GM12878 (cell line): Measurements from ENCODE around the gene NR0B1.

Source experiments
- BHLHE40 ChIP-seq, 2 experiments: fragments of 450-650 bp in 1 of 2; IDR thresholded peaks; 2 replicates each; pipeline ENCODE4 v1.6.1; 2011 to 2017; ENCODE audit warnings: low read depth in 2 of 2, borderline replicate concordance in 1 of 2, improper control_type of control experiment in 1 of 2, low read length in 1 of 2, mild to moderate bottlenecking in 1 of 2
- EP300 ChIP-seq, 2 experiments: fragments of 150-350 bp in 1 of 2; IDR thresholded peaks; 2 replicates each; pipeline ENCODE4 v1.6.1; 2011 to 2012; ENCODE audit warnings: low read depth in 2 of 2, low read length in 2 of 2, borderline replicate concordance in 1 of 2, improper control_type of control experiment in 1 of 2, inconsistent platforms in 1 of 2; ENCODE audit not compliant: control insufficient read depth in 1 of 2
- GABPA ChIP-seq: IDR thresholded peaks from 2 replicates; pipeline ENCODE4 v1.6.1; 2014; ENCODE audit warnings: antibody characterized with exemption, low read depth, mild to moderate bottlenecking, inconsistent platforms
- NRF1 ChIP-seq: conservative IDR thresholded peaks from 2 replicates; pipeline ENCODE4 v1.6.1; 2011; ENCODE audit warnings: mild to moderate bottlenecking, low read depth, low read length, improper control_type of control experiment
- POLR2AphosphoS5 ChIP-seq: IDR thresholded peaks from 2 replicates; pipeline ENCODE4 v1.6.1; 2011; ENCODE audit warnings: mild to moderate bottlenecking, low read length, inconsistent platforms
- RAD21 ChIP-seq: IDR thresholded peaks from 2 replicates; pipeline ENCODE4 v1.6.1; 2011; ENCODE audit warnings: mild to moderate bottlenecking, low read depth, low read length, moderate library complexity; ENCODE audit not compliant: insufficient read depth
- SIN3A ChIP-seq: IDR thresholded peaks from 2 replicates; pipeline ENCODE4 v1.6.1; 2012; ENCODE audit warnings: low read depth, low read length, improper control_type of control experiment
- TBL1XR1 ChIP-seq: IDR thresholded peaks from 2 replicates; pipeline ENCODE4 v1.6.1; 2012; ENCODE audit warnings: low read depth, low read length, improper control_type of control experiment
- ZNF24 ChIP-seq: fragments of 450-650 bp; IDR thresholded peaks from 2 replicates; pipeline ENCODE4 v1.6.1; 2017; ENCODE audit warnings: antibody characterized with exemption, mild to moderate bottlenecking
- TF ChIP-seq, protein P1 (sequence below): fragments of 450-650 bp; IDR thresholded peaks from 2 replicates; pipeline ENCODE4 v1.6.1; 2017; ENCODE audit warnings: antibody characterized with exemption, mild to moderate bottlenecking, moderate library complexity
- TF ChIP-seq, protein P2 (sequence below), 3 experiments: IDR thresholded peaks in 2 of 3; conservative IDR thresholded peaks in 1 of 3; 2 replicates each; pipeline ENCODE4 v1.5.1; 2011; ENCODE audit warnings: low read depth in 3 of 3, low read length in 3 of 3, mild to moderate bottlenecking in 3 of 3, control low read depth in 2 of 3, moderate library complexity in 2 of 3, inconsistent platforms in 1 of 3, mixed read lengths in 1 of 3; ENCODE audit not compliant: control insufficient read depth in 2 of 3, insufficient read depth in 1 of 3; ENCODE audit errors: extremely low read depth in 1 of 3
- TF ChIP-seq, protein P3 (sequence below): fragments of 450-650 bp; IDR thresholded peaks from 2 replicates; pipeline ENCODE4 v1.6.1; 2017; ENCODE audit warnings: mild to moderate bottlenecking, moderate library complexity
- TF ChIP-seq, protein P4 (sequence below): fragments of 450-650 bp; IDR thresholded peaks from 2 replicates; pipeline ENCODE4 v1.6.1; 2016; ENCODE audit warnings: mild to moderate bottlenecking, moderate library complexity, borderline replicate concordance

DNA sequence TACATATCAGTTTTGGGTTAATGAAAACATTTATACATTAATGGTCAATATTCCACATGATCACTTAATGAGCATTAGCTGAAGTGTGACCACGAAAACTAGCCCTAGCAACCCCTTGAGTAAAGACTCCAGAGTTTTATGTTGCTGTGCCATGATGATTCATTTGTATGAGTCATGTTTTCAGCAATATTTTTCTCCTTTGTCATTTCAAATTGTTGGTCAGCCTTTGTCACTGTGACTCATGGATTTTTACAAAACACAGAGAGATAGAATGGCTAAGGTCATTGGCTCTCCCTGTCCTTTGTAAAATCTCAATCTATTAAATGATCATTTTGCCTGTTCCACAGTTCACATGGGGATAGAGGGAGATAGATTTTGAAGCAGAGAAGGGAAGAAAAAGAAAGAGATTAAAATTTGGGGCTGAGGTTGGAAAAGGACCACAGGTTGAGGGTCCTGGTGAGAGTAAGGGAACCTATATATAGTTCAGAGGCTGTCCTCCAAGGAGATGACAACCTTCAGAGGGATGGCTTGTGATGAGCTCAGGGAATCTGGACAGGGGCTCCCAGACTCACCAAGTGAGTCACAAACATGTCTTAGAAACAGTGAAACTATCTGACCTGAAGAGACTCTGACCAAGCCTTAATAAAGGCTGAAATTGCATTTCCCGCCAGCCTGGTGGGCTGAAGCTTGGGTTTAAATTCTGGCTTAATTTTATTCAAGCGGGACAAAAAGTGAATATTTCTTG, 25.6 kb downstream of the NR0B1 start:
- no peak for TF ChIP-seq NRF1
- TF ChIP-seq, protein P1, sequence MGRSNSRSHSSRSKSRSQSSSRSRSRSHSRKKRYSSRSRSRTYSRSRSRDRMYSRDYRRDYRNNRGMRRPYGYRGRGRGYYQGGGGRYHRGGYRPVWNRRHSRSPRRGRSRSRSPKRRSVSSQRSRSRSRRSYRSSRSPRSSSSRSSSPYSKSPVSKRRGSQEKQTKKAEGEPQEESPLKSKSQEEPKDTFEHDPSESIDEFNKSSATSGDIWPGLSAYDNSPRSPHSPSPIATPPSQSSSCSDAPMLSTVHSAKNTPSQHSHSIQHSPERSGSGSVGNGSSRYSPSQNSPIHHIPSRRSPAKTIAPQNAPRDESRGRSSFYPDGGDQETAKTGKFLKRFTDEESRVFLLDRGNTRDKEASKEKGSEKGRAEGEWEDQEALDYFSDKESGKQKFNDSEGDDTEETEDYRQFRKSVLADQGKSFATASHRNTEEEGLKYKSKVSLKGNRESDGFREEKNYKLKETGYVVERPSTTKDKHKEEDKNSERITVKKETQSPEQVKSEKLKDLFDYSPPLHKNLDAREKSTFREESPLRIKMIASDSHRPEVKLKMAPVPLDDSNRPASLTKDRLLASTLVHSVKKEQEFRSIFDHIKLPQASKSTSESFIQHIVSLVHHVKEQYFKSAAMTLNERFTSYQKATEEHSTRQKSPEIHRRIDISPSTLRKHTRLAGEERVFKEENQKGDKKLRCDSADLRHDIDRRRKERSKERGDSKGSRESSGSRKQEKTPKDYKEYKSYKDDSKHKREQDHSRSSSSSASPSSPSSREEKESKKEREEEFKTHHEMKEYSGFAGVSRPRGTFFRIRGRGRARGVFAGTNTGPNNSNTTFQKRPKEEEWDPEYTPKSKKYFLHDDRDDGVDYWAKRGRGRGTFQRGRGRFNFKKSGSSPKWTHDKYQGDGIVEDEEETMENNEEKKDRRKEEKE = no peak
- no peak for TF ChIP-seq TBL1XR1
- TF ChIP-seq, protein P2, sequence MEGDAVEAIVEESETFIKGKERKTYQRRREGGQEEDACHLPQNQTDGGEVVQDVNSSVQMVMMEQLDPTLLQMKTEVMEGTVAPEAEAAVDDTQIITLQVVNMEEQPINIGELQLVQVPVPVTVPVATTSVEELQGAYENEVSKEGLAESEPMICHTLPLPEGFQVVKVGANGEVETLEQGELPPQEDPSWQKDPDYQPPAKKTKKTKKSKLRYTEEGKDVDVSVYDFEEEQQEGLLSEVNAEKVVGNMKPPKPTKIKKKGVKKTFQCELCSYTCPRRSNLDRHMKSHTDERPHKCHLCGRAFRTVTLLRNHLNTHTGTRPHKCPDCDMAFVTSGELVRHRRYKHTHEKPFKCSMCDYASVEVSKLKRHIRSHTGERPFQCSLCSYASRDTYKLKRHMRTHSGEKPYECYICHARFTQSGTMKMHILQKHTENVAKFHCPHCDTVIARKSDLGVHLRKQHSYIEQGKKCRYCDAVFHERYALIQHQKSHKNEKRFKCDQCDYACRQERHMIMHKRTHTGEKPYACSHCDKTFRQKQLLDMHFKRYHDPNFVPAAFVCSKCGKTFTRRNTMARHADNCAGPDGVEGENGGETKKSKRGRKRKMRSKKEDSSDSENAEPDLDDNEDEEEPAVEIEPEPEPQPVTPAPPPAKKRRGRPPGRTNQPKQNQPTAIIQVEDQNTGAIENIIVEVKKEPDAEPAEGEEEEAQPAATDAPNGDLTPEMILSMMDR (IDR thresholded peaks at IDR 0.05 in 2 of 3, conservative IDR thresholded peaks at IDR 0.05 in 1 of 3; ENCODE audit: control insufficient read depth in 2 of 3, extremely low read depth in 1 of 3, insufficient read depth in 1 of 3, low read depth in 3 of 3, low read length in 3 of 3) = no peak
- TF ChIP-seq, protein P3, sequence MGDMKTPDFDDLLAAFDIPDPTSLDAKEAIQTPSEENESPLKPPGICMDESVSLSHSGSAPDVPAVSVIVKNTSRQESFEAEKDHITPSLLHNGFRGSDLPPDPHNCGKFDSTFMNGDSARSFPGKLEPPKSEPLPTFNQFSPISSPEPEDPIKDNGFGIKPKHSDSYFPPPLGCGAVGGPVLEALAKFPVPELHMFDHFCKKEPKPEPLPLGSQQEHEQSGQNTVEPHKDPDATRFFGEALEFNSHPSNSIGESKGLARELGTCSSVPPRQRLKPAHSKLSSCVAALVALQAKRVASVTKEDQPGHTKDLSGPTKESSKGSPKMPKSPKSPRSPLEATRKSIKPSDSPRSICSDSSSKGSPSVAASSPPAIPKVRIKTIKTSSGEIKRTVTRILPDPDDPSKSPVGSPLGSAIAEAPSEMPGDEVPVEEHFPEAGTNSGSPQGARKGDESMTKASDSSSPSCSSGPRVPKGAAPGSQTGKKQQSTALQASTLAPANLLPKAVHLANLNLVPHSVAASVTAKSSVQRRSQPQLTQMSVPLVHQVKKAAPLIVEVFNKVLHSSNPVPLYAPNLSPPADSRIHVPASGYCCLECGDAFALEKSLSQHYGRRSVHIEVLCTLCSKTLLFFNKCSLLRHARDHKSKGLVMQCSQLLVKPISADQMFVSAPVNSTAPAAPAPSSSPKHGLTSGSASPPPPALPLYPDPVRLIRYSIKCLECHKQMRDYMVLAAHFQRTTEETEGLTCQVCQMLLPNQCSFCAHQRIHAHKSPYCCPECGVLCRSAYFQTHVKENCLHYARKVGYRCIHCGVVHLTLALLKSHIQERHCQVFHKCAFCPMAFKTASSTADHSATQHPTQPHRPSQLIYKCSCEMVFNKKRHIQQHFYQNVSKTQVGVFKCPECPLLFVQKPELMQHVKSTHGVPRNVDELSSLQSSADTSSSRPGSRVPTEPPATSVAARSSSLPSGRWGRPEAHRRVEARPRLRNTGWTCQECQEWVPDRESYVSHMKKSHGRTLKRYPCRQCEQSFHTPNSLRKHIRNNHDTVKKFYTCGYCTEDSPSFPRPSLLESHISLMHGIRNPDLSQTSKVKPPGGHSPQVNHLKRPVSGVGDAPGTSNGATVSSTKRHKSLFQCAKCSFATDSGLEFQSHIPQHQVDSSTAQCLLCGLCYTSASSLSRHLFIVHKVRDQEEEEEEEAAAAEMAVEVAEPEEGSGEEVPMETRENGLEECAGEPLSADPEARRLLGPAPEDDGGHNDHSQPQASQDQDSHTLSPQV = no peak
- no peak for TF ChIP-seq POLR2AphosphoS5
- TF ChIP-seq GABPA = no peak
- TF ChIP-seq RAD21 = no peak
- no peak for TF ChIP-seq BHLHE40 (IDR thresholded peaks at IDR 0.05; ENCODE audit: borderline replicate concordance in 1 of 2, low read depth in 2 of 2, low read length in 1 of 2)
- TF ChIP-seq ZNF24 = no peak
- no peak for TF ChIP-seq SIN3A
- TF ChIP-seq, protein P4, sequence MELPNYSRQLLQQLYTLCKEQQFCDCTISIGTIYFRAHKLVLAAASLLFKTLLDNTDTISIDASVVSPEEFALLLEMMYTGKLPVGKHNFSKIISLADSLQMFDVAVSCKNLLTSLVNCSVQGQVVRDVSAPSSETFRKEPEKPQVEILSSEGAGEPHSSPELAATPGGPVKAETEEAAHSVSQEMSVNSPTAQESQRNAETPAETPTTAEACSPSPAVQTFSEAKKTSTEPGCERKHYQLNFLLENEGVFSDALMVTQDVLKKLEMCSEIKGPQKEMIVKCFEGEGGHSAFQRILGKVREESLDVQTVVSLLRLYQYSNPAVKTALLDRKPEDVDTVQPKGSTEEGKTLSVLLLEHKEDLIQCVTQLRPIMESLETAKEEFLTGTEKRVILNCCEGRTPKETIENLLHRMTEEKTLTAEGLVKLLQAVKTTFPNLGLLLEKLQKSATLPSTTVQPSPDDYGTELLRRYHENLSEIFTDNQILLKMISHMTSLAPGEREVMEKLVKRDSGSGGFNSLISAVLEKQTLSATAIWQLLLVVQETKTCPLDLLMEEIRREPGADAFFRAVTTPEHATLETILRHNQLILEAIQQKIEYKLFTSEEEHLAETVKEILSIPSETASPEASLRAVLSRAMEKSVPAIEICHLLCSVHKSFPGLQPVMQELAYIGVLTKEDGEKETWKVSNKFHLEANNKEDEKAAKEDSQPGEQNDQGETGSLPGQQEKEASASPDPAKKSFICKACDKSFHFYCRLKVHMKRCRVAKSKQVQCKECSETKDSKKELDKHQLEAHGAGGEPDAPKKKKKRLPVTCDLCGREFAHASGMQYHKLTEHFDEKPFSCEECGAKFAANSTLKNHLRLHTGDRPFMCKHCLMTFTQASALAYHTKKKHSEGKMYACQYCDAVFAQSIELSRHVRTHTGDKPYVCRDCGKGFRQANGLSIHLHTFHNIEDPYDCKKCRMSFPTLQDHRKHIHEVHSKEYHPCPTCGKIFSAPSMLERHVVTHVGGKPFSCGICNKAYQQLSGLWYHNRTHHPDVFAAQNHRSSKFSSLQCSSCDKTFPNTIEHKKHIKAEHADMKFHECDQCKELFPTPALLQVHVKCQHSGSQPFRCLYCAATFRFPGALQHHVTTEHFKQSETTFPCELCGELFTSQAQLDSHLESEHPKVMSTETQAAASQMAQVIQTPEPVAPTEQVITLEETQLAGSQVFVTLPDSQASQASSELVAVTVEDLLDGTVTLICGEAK = no peak
- no peak for TF ChIP-seq EP300 (IDR thresholded peaks at IDR 0.05; ENCODE audit: borderline replicate concordance in 1 of 2, control insufficient read depth in 1 of 2, low read depth in 2 of 2, low read length in 2 of 2)
